Esophagus muscularis mucosa (tissue), 4 donors: ENCODE results near the gene ADCY1.

ENCODE experiments used
- CTCF ChIP-seq, 3 experiments: fragments of 200-600 bp in 2 of 3; fragments of 450-650 bp in 1 of 3; sonication (generic) in 2 of 3; IDR thresholded peaks; one replicate each; pipeline ENCODE4 v1.5.1; 2017 to 2019; ENCODE audit warnings: antibody characterized with exemption in 3 of 3, mild to moderate bottlenecking in 2 of 3, moderate library complexity in 1 of 3
- EP300 ChIP-seq: sonication (generic); formaldehyde crosslinking; IDR thresholded peaks from one replicate; pipeline ENCODE4 v1.6.1; 2017; ENCODE audit warnings: antibody characterized with exemption
- POLR2A ChIP-seq: fragments of 450-650 bp; IDR thresholded peaks from one replicate; pipeline ENCODE4 v1.6.1; 2017; ENCODE audit warnings: antibody characterized with exemption, moderate library complexity, mild to moderate bottlenecking, low read depth
- POLR2AphosphoS5 ChIP-seq, 2 donors: sonication (generic); formaldehyde crosslinking; IDR thresholded peaks; one replicate each; pipeline ENCODE4 v1.6.1; 2017; ENCODE audit warnings: antibody characterized with exemption in 2 of 2

GRCh38 chr7:45626441-45627430 lies 52.6 kb downstream of the ADCY1 start:
- TF ChIP-seq POLR2A (no peak), CTCF (IDR thresholded peaks at IDR 0.05) (no peak), POLR2AphosphoS5 (IDR thresholded peaks at IDR 0.05) (no peak), EP300 (no peak)
